ENCODE measurements around the gene GEMIN4.
A peak's percentile ranks its signal among the peaks of the same experiment; 100 is the strongest.

The GEMIN4 gene

GRCh38 chr17:797236-797840 is 45.3 kb upstream of the GEMIN4 start:
- Histone ChIP-seq H3K27ac (no peak overlapping the region), H3K4me3 (ENCODE audit: low read depth, low read length) (no peak overlapping the region), H3K27me3 (ENCODE audit: insufficient read depth, low read depth, severe bottlenecking) (no peaks in the 10 kb centered on the region), H3K9me3 (ENCODE audit: severe bottlenecking) (no peaks in the 10 kb centered on the region), H3K36me3 (peaks cover 43% of the 10 kb centered on the region)
- TF ChIP-seq CTCF (IDR thresholded peaks at IDR 0.05; ENCODE audit: low read depth, low read length) = no peak
- no peak for DNase-seq

GRCh38 chr17:796609-797008 is 44.5 kb upstream of the GEMIN4 start:
- Histone ChIP-seq H3K4me3 (ENCODE audit: low read depth, low read length) (no peak overlapping the region), H3K27me3 (ENCODE audit: insufficient read depth, low read depth, severe bottlenecking) (no peaks in the 10 kb centered on the region), H3K36me3 (peaks cover 45% of the 10 kb centered on the region), H3K27ac (no peak overlapping the region), H3K9me3 (ENCODE audit: severe bottlenecking) (no peaks in the 10 kb centered on the region)
- no peak for TF ChIP-seq CTCF (IDR thresholded peaks at IDR 0.05; ENCODE audit: low read depth, low read length)
- DNase-seq = no peak

GRCh38 chr17:795721-796120 is 43.7 kb upstream of the GEMIN4 start:
- H3K36me3 ChIP-seq = peaks cover 45% of the 10 kb centered on the region
- H3K27me3 ChIP-seq (ENCODE audit: insufficient read depth, low read depth, severe bottlenecking) = no peaks in the 10 kb centered on the region
- H3K9me3 ChIP-seq (ENCODE audit: severe bottlenecking) = no peaks in the 10 kb centered on the region
- TF ChIP-seq CTCF (IDR thresholded peaks at IDR 0.05; ENCODE audit: low read depth, low read length) = no peak
- no peak overlapping the region for H3K4me3 ChIP-seq (ENCODE audit: low read depth, low read length)
- no peak overlapping the region for H3K27ac ChIP-seq
- no peak for DNase-seq

GRCh38 chr17:795276-795675 is 43.2 kb upstream of the GEMIN4 start:
- no peak overlapping the region for H3K4me3 ChIP-seq (ENCODE audit: low read depth, low read length)
- H3K36me3 ChIP-seq = peaks cover 41% of the 10 kb centered on the region
- no peaks in the 10 kb centered on the region for H3K27me3 ChIP-seq (ENCODE audit: insufficient read depth, low read depth, severe bottlenecking)
- DNase-seq = no peak
- H3K9me3 ChIP-seq (ENCODE audit: severe bottlenecking) = no peaks in the 10 kb centered on the region
- no peak for TF ChIP-seq CTCF (IDR thresholded peaks at IDR 0.05; ENCODE audit: low read depth, low read length)
- peak overlapping the region; percentile 62 for H3K27ac ChIP-seq

- Histone ChIP-seq H3K27ac (peak overlapping the region; percentile 62), H3K36me3 (peaks cover 40% of the 10 kb centered on the region), H3K4me3 (ENCODE audit: low read depth, low read length) (no peak overlapping the region), H3K9me3 (ENCODE audit: severe bottlenecking) (no peaks in the 10 kb centered on the region), H3K27me3 (ENCODE audit: insufficient read depth, low read depth, severe bottlenecking) (no peaks in the 10 kb centered on the region)
- DNase-seq = peak; percentile 78
- peak; percentile 89 for TF ChIP-seq CTCF (IDR thresholded peaks at IDR 0.05; ENCODE audit: low read depth, low read length)
Observed at GRCh38 chr17:794876-795275, 42.8 kb upstream of the GEMIN4 start.

- no peak for TF ChIP-seq CTCF (IDR thresholded peaks at IDR 0.05; ENCODE audit: low read depth, low read length)
- Histone ChIP-seq H3K9me3 (ENCODE audit: severe bottlenecking) (no peaks in the 10 kb centered on the region), H3K27me3 (ENCODE audit: insufficient read depth, low read depth, severe bottlenecking) (no peaks in the 10 kb centered on the region), H3K4me3 (ENCODE audit: low read depth, low read length) (no peak overlapping the region), H3K27ac (peak overlapping the region; percentile 42), H3K36me3 (peaks cover 54% of the 10 kb centered on the region)
- no peak for DNase-seq
Observed at GRCh38 chr17:792277-792676, 40.2 kb upstream of the GEMIN4 start.

All from WERI-Rb-1 (cell line).